SH-SY5Y (cell line): ENCODE results near the gene WSCD1.

Experiments used
- GATA2 ChIP-seq: IDR thresholded peaks from 2 replicates; pipeline ENCODE4 v1.6.1; 2011; ENCODE audit warnings: mild to moderate bottlenecking, low read depth, low read length
- GATA3 ChIP-seq: IDR thresholded peaks from 2 replicates; pipeline ENCODE4 v1.6.1; 2011; ENCODE audit warnings: low read depth, mild to moderate bottlenecking, low read length, moderate library complexity

GRCh38 chr17:6134721-6135120, 64.5 kb downstream of the WSCD1 start:
- no peak for TF ChIP-seq GATA3
- TF ChIP-seq GATA2: no peak
